ENCODE results near the gene CORIN.
"Not testable (repeated sequence)": the region's sequence is repeated elsewhere in the genome, so short reads cannot be mapped to it uniquely, and the experiment has no call there.

CORIN gene

DNA sequence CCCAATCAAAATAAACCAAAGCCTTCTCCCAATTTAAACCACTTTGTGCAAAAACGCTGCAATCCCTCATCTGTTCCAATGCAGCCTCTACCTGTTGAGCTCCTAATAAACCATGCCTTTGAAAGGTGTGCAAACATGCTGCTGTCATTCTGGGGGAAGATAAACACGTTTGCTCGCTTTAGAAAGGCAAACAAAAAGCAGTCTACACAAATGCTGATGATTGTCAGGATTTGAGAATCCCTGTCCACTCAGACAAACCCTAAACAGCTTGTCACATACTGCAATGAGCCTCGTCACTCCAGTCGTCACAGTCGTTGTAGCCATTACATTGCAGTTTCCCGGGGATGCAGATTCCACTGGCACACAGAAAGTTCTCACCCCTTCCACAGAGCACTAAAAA, 145.2 kb downstream of the CORIN start:
- no peaks in the 10 kb centered on the region for H3K36me3 Mint-ChIP-seq (ENCODE audit: low read depth)
- no peak overlapping the region for H3K27ac Mint-ChIP-seq

DNA sequence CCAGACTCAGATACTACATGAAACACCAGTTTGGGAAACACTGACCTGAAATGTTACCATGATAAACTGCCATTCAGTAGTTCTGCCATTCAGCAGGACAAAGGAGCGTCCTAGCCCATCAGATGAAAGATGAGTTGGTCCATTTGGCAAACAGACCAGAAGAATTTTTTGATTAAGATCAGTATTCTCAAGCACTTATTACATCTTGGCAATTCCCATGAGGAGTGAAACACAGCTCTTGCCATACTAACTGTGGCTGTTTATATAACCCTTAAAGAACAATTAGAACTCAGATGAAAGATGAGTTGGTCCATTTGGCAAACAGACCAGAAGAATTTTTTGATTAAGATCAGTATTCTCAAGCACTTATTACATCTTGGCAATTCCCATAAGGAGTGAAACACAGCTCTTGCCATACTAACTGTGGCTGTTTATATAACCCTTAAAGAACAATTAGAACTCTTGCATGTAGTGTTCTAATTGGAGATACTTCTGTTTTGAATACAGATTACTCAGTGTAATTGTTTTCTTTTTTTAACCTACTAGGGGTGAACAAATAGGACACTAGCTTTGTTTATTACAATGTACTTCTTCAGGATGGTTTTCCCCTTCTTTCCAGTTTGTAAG, 146.0 kb downstream of the CORIN start:
- not testable (repeated sequence) for H3K27ac Mint-ChIP-seq; H3K4me3 Mint-ChIP-seq; H3K36me3 Mint-ChIP-seq (ENCODE audit: low read depth); H3K4me1 Mint-ChIP-seq; H3K27me3 Mint-ChIP-seq (ENCODE audit: low read depth); H3K9me3 Mint-ChIP-seq

More for the DNA sequence above, 145.2 kb downstream of the CORIN start:
- Mint-ChIP-seq H3K4me1 (no peaks in the 10 kb centered on the region), H3K27me3 (ENCODE audit: low read depth) (no peaks in the 10 kb centered on the region), H3K4me3 (no peak overlapping the region), H3K9me3 (no peaks in the 10 kb centered on the region)
- TF ChIP-seq, protein P1, sequence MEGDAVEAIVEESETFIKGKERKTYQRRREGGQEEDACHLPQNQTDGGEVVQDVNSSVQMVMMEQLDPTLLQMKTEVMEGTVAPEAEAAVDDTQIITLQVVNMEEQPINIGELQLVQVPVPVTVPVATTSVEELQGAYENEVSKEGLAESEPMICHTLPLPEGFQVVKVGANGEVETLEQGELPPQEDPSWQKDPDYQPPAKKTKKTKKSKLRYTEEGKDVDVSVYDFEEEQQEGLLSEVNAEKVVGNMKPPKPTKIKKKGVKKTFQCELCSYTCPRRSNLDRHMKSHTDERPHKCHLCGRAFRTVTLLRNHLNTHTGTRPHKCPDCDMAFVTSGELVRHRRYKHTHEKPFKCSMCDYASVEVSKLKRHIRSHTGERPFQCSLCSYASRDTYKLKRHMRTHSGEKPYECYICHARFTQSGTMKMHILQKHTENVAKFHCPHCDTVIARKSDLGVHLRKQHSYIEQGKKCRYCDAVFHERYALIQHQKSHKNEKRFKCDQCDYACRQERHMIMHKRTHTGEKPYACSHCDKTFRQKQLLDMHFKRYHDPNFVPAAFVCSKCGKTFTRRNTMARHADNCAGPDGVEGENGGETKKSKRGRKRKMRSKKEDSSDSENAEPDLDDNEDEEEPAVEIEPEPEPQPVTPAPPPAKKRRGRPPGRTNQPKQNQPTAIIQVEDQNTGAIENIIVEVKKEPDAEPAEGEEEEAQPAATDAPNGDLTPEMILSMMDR (IDR thresholded peaks at IDR 0.05; ENCODE audit: unreplicated experiment in 3 of 3), result no peak

DNA sequence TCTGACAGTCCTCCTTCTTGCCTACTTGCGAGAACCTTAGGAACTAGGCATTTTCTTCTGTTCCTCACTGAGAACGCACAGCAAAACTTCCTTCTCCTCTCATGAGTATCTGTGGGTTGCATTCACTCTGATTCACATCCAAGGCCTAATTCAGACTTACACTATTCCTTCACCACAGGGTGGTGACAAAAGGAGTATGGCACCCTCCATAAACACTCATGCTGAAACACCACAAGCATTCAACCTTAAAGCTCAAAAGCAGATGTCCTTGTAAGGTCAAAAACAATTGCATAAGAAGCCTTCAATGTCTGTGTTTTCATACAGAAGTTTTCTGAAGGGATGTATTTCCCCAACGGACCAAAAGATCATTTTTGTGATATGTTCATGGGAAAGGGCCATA, 147.3 kb downstream of the CORIN start:
- TF ChIP-seq, protein P1 (IDR thresholded peaks at IDR 0.05; ENCODE audit: unreplicated experiment in 3 of 3), result no peak
- Mint-ChIP-seq H3K36me3 (ENCODE audit: low read depth) (no peaks in the 10 kb centered on the region), H3K9me3 (no peaks in the 10 kb centered on the region), H3K27me3 (ENCODE audit: low read depth) (no peaks in the 10 kb centered on the region), H3K4me3 (no peak overlapping the region), H3K4me1 (no peaks in the 10 kb centered on the region), H3K27ac (no peak overlapping the region)

DNA sequence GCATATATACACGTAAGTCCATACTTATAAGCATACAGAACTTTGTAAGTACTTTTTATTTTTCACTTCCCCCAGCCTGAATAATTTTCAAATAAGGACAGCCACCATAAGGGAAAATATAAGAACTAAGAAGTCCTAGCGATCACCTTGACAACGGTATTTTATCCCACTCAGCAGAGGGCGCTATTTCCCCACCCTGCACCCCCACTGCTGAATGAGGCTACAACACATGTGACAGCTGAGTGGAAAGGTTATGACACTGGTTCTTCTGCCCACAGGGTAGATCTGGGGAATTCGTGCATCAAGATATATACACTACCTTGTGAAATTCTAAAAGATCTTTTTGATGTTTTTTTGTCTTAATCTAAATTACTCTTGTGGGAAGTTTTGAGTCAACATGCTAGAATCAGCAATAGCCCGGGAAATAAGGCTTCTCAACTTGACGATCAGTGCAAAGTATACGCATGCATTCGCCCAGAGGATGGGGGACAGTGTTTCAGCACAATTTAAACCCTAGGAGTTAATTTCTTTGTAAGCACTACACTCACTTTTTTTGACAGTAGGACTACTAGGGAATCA, 151.5 kb downstream of the CORIN start:
- Mint-ChIP-seq H3K9me3 (no peaks in the 10 kb centered on the region), H3K27me3 (ENCODE audit: low read depth) (no peaks in the 10 kb centered on the region), H3K4me3 (no peak overlapping the region), H3K4me1 (no peaks in the 10 kb centered on the region), H3K27ac (no peak overlapping the region), H3K36me3 (ENCODE audit: low read depth) (no peaks in the 10 kb centered on the region)
- TF ChIP-seq, protein P1 (IDR thresholded peaks at IDR 0.05; ENCODE audit: unreplicated experiment in 3 of 3), result peak; percentile 44 to 60 (median 53)

DNA sequence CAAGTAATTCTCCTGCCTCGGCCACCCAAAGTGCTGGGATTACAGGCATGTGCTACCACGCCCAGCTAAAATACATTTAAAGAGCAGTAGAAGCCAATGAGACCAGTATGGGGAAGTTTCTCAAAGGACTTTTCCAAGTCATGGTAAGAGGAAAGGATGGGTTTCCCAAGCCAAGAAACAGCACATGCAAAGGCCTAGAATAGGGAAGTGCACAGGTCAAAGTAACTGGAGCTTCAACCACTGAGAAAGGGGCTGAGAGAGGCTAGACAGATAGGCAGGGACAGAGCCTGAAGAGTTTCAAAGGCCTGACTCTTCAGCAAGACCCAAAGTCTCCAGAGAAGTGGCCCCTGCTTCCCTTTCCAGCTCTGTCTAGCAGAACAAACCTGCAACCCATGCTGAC, 162.1 kb downstream of the CORIN start:
- Mint-ChIP-seq H3K27me3 (ENCODE audit: low read depth) (no peaks in the 10 kb centered on the region), H3K4me1 (peaks cover 5% of the 10 kb centered on the region), H3K36me3 (ENCODE audit: low read depth) (no peaks in the 10 kb centered on the region), H3K9me3 (no peaks in the 10 kb centered on the region), H3K4me3 (no peak overlapping the region), H3K27ac (no peak overlapping the region)
- TF ChIP-seq, protein P1 (IDR thresholded peaks at IDR 0.05; ENCODE audit: unreplicated experiment in 3 of 3), result no peak

DNA sequence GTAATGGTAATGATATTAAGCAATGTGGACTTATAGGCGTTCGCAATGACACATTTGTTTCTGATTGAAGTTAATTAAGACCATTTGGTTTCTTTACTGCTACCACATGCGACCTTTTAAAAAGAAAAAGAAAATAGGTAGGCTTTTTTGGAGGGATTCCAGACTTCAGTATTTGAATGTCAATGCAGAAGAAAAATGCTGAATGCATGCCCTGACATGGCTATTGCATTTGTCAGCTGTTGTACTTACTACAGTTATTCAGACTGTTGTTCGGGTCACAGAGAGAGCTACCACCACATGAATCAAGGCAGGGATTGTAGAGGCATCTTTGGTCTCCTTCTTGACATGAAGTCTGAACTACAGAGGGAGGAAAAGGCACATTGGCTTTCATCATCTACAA, 163.7 kb downstream of the CORIN start:
- Mint-ChIP-seq H3K9me3 (no peaks in the 10 kb centered on the region), H3K4me1 (peaks cover 11% of the 10 kb centered on the region), H3K36me3 (ENCODE audit: low read depth) (no peaks in the 10 kb centered on the region), H3K4me3 (no peak overlapping the region), H3K27ac (peak overlapping the region in 1 of 3 experiments; percentile 52), H3K27me3 (ENCODE audit: low read depth) (peaks cover 4% of the 10 kb centered on the region)
- TF ChIP-seq, protein P1 (IDR thresholded peaks at IDR 0.05; ENCODE audit: unreplicated experiment in 3 of 3), result no peak

Measured in nephron (organoid).